ENCODE measurements around the gene DRD4. TPM values are rescaled to one million over a fixed set of nuclear protein-coding genes. Genes with fewer than 3 reads are reported as not detected.

DRD4 gene
- 0.17 to 0.43 TPM (median 0.24 TPM) in 5 replicates for total RNA-seq (2022; extraction: Qiagen RNA extraction; ENCODE audit: low read depth)

DNA sequence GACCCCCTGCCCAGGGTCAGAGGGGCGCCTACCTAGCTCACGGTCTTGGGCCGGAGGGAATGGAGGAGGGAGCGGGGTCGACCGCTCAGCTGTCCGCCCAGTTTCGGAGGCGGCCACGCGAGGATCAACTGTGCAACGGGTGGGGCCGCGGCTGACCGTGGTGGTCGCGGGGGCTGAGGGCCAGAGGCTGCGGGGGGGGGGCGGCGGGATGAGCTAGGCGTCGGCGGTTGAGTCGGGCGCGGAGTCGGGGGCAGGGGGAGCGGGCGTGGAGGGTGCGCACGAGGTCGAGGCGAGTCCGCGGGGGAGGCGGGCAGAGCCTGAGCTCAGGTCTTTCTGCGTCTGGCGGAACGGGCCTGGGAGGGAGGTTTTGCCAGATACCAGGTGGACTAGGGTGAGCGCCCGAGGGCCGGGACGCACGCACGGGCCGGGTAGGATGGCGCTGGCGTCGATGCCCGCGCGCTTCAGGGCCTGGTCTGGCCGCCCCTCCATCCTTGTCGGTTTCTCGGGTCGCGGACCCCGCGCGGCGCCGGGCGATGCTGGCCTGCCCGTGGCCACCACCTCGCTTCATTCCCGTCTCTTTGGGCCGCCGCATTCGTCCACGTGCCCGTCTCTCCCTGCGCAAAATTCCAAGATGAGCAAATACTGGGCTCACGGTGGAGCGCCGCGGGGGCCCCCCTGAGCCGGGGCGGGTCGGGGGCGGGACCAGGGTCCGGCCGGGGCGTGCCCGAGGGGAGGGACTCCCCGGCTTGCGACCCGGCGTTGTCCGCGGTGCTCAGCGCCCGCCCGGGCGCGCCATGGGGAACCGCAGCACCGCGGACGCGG lies at the start of gene DRD4:
TSS of gene DRD4 (plus strand) at position 759 of the 822 bp plus-strand sequence. CDS start at position 795, 36 bp downstream.

DNA sequence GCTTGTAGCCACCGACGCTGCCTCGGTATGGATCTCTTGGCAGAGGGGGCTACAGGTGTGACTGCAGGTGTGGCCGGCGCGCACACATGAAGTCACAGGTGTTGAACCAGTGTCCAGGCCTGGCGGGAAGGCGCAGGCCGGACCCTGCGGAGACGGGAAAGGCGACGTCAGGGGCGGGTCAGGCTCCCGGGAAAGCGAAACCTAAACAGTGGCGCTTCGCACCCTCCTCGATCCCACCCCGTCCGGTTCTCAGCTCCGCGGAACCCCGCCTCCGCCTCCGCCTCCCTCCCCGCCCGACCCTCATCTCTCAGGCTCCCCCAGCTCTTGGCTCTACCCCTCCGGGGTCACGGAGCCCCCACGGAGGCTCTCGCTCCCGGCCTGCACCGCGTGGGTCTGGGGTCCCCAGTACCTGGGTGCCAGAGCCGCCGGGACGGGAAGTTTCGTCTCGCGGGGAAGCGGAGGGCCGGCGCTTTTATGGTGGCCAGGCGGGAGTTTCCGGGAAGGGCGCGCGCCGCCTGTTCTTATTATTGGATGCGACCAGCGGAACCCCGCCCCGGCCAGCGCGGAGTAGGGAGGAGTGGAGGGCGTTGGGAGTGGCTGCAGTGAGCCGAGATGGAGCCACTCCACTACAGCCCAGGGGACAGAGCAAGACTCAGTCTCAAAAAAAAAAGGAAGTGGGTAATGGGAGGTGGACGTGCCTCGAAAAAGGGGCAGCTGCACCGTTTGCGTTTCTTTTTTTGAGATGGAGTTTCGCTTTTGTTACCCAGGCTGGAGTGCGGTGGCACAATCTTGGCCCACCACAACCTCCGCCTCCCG lies 21.4 kb upstream of the DRD4 start, which contains the start of gene IRF7:
TSS of gene IRF7 (minus strand) at position 447 of the 816 bp plus-strand sequence. CDS start 586 bp downstream, outside the sequence.

DNA sequence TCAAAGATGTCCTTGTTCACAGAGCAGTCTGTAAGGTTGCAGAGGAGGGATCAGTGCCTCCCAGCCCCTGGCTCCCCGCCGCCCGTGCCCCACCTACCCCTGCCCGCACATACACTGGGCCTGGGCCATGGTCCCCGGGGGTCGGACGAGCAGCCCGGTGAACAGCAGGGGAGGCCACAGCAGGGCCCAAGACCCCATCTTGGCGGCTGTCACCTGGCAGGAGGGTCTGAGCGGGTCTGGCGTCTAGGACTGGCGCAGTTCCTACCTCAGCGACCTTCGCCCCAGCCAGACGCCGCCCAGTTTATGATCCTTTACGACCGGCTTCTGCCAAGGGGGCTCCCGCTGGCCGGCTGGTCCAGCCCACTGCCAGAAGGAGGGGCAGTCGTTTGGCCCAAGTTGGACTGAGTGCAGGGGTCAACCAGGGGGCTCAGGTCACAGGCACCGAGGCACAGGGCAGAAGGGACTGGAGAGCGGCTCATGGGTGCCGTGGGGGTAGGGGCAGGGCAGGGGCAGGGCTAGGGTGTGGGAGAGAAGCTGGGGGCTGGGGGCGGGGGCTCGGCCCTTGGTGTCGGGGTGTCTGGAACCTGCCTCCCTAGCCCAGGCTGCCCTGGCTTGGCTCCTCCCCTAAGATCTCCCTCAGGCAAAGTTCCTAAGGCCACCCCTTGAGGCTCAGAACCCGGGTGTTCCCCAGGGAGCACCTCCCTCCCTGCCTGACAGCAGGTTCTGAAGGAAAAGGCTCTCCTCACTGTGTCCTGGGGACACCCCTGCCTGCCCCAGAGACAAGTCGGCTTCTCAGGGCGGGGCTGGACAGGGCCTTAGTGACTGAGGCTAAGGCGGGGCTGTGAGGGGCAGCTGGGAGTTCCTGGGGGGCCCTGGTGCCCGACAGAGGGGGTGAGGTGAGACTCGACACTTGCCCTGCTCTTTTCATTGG lies 12.1 kb upstream of the DRD4 start, which contains the start of gene CDHR5:
TSS of gene CDHR5 (minus strand) at position 251 of the 931 bp plus-strand sequence. CDS start at position 198, 53 bp downstream.

DNA sequence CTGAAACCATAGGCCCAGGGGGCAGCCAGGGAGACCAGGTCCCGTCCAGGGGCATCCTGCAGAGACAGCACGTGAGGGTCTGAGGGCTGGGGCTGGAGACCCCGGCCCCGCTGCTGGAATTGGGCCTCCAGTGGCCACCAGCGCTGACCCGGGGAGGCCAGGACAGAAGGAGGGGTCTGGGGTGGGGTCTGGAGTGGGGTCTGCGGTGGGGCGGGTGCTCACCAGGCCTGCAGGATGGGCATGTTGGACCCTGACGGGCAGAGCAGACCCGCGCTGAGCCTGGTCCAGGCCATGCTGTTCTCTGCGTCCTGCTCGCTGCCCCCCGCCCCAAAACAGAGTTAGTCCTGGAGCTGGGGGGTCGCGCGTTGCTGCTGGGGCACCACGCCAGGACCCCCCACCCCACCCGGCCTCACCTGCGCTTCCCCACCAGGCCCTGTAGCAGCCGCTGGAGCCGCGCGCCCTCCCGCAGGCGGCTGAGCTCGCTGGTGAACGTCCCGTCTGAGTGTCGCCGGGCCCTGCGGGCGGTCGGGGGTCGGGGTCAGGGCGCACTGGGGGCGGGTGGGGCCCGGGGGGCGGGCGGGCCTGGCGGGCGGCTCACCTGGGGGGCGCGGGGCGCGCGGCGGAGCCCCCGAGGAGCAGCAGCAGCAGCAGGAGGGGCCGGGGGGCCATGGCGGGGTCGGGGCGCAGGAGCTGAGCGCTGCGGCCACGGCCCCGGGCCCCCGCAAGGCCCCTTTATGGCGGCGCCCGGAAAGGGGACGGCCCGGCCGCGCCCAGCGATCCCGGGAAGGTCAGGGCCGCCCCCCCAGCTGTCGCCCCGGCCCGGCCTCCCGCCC lies 10.4 kb upstream of the DRD4 start, which contains the start of gene SCT:
TSS of gene SCT (minus strand) at position 707 of the 833 bp plus-strand sequence. CDS start at position 669, 38 bp downstream.

Other genes starting within 250 kb of the DRD4 start
- 31.8 to 41.0 TPM (median 36.8 TPM) in 5 replicates for gene PKP3, start 243.1 kb upstream of the DRD4 start, total RNA-seq (2022; extraction: Qiagen RNA extraction; ENCODE audit: low read depth)
- 68.0 to 93.2 TPM (median 84.7 TPM) in 5 replicates for gene SIGIRR, start 222.3 kb upstream of the DRD4 start, total RNA-seq (2022; extraction: Qiagen RNA extraction; ENCODE audit: low read depth)
- 0.52 to 1.3 TPM (median 0.62 TPM) in 5 replicates for gene ANO9, start 195.3 kb upstream of the DRD4 start, total RNA-seq (2022; extraction: Qiagen RNA extraction; ENCODE audit: low read depth)
- 32.2 to 50.9 TPM (median 44.1 TPM) in 5 replicates for gene PTDSS2, start 187.0 kb upstream of the DRD4 start, total RNA-seq (2022; extraction: Qiagen RNA extraction; ENCODE audit: low read depth)
- gene RNH1, start 130.0 kb upstream of the DRD4 start, total RNA-seq (2022; extraction: Qiagen RNA extraction; ENCODE audit: low read depth), result 132 to 175 TPM (median 155 TPM) in 5 replicates
- gene HRAS, start 101.7 kb upstream of the DRD4 start, total RNA-seq (2022; extraction: Qiagen RNA extraction; ENCODE audit: low read depth), result 108 to 150 TPM (median 128 TPM) in 5 replicates
- 0.40 to 0.70 TPM (median 0.55 TPM) in 5 replicates for gene LRRC56, start 99.7 kb upstream of the DRD4 start, total RNA-seq (2022; extraction: Qiagen RNA extraction; ENCODE audit: low read depth)
- gene LMNTD2, start 76.5 kb upstream of the DRD4 start, total RNA-seq (2022; extraction: Qiagen RNA extraction; ENCODE audit: low read depth), result 2.1 to 2.9 TPM (median 2.2 TPM) in 5 replicates
- 30.2 to 36.0 TPM (median 31.5 TPM) in 5 replicates for gene RASSF7, start 76.3 kb upstream of the DRD4 start, total RNA-seq (2022; extraction: Qiagen RNA extraction; ENCODE audit: low read depth)
- 28.2 to 38.2 TPM (median 34.3 TPM) in 5 replicates for gene PHRF1, start 60.8 kb upstream of the DRD4 start, total RNA-seq (2022; extraction: Qiagen RNA extraction; ENCODE audit: low read depth)
- 4.0 to 7.8 TPM (median 6.7 TPM) in 5 replicates for gene IRF7, start 21.3 kb upstream of the DRD4 start, total RNA-seq (2022; extraction: Qiagen RNA extraction; ENCODE audit: low read depth)
- 0.02 to 0.05 TPM in 2 of 5 replicates, not detected in the others for gene CDHR5, start 12.3 kb upstream of the DRD4 start, total RNA-seq (2022; extraction: Qiagen RNA extraction; ENCODE audit: low read depth)
- not detected in 5 replicates for gene SCT, start 10.1 kb upstream of the DRD4 start, total RNA-seq (2022; extraction: Qiagen RNA extraction; ENCODE audit: low read depth)
- gene DEAF1, start 58.0 kb downstream of the DRD4 start, total RNA-seq (2022; extraction: Qiagen RNA extraction; ENCODE audit: low read depth), result 23.3 to 39.2 TPM (median 31.9 TPM) in 5 replicates
- gene TMEM80, start 58.5 kb downstream of the DRD4 start, total RNA-seq (2022; extraction: Qiagen RNA extraction; ENCODE audit: low read depth), result 8.4 to 10.9 TPM (median 9.5 TPM) in 5 replicates
- 71.0 to 121 TPM (median 114 TPM) in 5 replicates for gene EPS8L2, start 69.0 kb downstream of the DRD4 start, total RNA-seq (2022; extraction: Qiagen RNA extraction; ENCODE audit: low read depth)
- 427 to 504 TPM (median 430 TPM) in 5 replicates for gene TALDO1, start 110.2 kb downstream of the DRD4 start, total RNA-seq (2022; extraction: Qiagen RNA extraction; ENCODE audit: low read depth)
- 37.5 to 49.3 TPM (median 45.9 TPM) in 5 replicates for gene GATD1, start 140.2 kb downstream of the DRD4 start, total RNA-seq (2022; extraction: Qiagen RNA extraction; ENCODE audit: low read depth)
- 0.81 to 2.3 TPM (median 1.6 TPM) in 5 replicates for gene CEND1, start 152.8 kb downstream of the DRD4 start, total RNA-seq (2022; extraction: Qiagen RNA extraction; ENCODE audit: low read depth)
- 24.3 to 40.1 TPM (median 33.7 TPM) in 5 replicates for gene SLC25A22, start 161.0 kb downstream of the DRD4 start, total RNA-seq (2022; extraction: Qiagen RNA extraction; ENCODE audit: low read depth)
- 9.7 to 16.8 TPM (median 13.3 TPM) in 5 replicates for gene PIDD1, start 168.0 kb downstream of the DRD4 start, total RNA-seq (2022; extraction: Qiagen RNA extraction; ENCODE audit: low read depth)
- gene RPLP2, start 172.7 kb downstream of the DRD4 start, total RNA-seq (2022; extraction: Qiagen RNA extraction; ENCODE audit: low read depth), result 1,681 to 2,398 TPM (median 2,293 TPM) in 5 replicates
- gene PNPLA2, start 181.6 kb downstream of the DRD4 start, total RNA-seq (2022; extraction: Qiagen RNA extraction; ENCODE audit: low read depth), result 40.4 to 57.7 TPM (median 52.1 TPM) in 5 replicates
- gene CRACR2B, start 190.7 kb downstream of the DRD4 start, total RNA-seq (2022; extraction: Qiagen RNA extraction; ENCODE audit: low read depth), result 3.1 to 4.7 TPM (median 3.6 TPM) in 5 replicates
- gene CD151, start 195.7 kb downstream of the DRD4 start, total RNA-seq (2022; extraction: Qiagen RNA extraction; ENCODE audit: low read depth), result 728 to 834 TPM (median 790 TPM) in 5 replicates
- gene POLR2L, start 205.3 kb downstream of the DRD4 start, total RNA-seq (2022; extraction: Qiagen RNA extraction; ENCODE audit: low read depth), result 546 to 649 TPM (median 614 TPM) in 5 replicates
- 132 to 188 TPM (median 168 TPM) in 5 replicates for gene TSPAN4, start 205.6 kb downstream of the DRD4 start, total RNA-seq (2022; extraction: Qiagen RNA extraction; ENCODE audit: low read depth)

Data from A549 treated with DMSO at 1 μM for 4 hours (cell line).